Embryonic facial prominence (tissue), 1 donor: ENCODE results near the gene CFAP45.

Experiments
- DNase-seq: peaks from one replicate; pipeline ENCODE4 v3.0.0-alpha.2; 2016; ENCODE audit errors: extremely low spot score

The CFAP45 gene

GRCh38 chr1:159853417-159854115, 46.4 kb downstream of the CFAP45 start:
- no peak for DNase-seq

- DNase-seq: no peak
Observed at GRCh38 chr1:159851407-159851806, 48.6 kb downstream of the CFAP45 start.

- DNase-seq: no peak
Observed at GRCh38 chr1:159849626-159850366, 50.2 kb downstream of the CFAP45 start.

DNA sequence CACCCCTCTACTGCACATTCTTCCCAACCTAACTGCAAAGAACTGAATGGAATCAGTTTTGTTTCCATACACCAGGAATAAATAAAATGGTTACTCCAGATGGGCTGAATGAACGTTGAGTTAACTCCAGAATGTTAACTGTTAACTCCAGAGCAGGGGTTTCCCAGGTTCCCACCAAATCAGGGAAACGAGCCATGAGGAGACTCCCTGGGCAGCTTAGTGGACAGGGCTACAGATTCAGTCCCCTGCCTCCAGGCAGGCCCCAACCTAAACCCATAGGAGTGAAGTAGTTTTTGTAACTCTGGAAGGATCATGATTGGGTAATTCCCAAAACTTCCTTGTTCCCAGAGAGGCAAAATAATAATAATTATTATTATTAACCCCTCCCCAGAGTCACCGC, 51.6 kb downstream of the CFAP45 start:
- DNase-seq: no peak

DNA sequence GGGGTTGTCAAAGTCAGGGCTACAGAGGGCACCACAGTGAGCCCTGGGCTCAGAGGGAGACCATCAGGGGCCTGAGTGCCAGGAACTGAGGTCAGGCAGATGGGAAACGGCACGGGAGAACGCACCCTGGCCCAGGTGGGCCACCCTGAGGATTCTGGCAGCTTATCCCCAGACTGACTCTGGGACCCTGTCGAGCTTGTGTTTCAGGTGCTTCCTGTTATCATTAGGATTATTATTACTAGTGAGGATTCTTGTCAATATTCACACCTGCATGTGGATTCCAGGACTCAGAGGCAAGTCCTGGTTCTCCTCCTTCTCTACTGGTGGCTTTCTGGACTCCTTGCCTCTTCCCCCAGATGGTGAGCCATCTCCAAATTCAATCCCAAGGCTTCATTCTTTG, 52.7 kb downstream of the CFAP45 start:
- no peak for DNase-seq

DNA sequence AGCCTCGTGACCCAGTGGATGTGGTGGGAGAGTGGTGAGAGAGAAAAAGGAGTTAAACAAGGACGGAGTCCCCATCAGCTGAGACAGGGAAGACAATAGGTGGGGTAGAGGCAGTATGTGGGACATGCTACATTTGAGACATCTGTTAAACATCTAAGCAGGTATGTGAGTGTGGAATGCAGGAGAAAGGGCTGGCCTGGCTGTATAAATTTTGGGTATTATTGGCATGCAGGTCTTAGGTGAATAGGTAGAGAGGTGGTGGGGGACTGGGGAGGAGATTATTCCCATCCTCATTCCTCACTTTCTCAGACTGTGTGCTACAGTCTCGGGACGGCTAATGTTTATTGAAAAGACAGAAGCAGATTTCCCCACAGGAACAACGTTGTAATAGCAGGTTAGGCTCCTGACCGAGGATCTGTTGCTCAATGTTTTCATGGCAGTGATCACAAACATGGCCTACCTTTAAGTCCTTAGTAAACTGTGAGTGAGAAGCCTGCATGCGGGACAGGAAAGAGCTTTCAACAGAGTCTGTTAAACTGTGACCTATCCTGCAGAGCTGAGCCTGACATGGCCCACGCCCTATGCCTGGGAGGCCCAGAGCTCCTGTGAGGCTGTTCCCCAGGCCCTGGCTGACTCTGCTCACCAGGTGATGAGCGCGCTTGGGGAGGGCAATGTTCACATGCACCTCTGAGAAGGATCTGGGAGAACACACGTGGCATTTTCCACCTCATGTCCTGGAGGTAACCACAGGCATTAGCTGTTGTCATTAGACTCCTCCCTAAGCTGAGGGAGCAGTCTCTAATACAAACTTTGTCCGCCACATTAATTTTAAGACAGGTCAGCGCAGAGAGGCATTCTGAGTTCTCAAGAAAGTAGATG, 54.0 kb downstream of the CFAP45 start:
- DNase-seq: no peak

DNA sequence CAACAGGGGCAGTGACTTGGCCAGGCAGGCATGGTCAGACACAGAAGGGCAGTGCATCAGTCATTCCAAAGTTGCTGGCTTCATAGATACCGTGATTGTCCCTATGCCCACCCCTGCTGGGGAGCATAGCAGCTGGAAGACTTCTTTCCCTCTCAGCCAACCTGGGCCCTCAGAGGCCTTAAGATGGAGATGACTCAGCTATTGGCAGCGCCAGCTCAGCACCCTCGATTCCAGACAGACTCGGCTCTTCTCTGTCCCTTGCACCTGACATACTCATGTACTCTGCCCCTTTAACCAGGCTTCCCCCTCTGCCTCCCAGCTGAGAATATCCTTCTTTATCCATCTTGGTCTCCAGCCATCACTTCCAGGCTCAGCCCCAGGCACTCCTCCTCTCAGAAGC, 56.5 kb downstream of the CFAP45 start:
- DNase-seq: no peak

DNA sequence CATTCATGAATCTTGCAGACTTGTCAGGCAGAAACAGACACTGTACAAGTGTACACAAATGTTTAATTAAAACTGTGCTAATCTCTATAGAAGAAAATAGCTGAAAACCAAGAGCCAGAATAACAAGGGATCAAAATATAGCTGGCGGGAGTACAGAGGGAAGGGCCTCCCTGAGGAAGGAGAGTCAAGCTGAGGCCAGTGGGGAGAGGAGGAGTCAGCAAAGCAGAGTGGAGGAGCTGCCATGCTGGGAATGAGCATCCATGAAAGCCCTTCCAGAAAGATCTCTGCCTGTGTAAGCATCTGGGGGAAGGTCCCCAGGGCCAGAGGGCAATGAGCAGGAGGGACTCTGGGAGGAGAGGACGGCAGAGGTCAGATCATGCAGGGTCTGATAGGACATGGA, 58.2 kb downstream of the CFAP45 start:
- no peak for DNase-seq

DNA sequence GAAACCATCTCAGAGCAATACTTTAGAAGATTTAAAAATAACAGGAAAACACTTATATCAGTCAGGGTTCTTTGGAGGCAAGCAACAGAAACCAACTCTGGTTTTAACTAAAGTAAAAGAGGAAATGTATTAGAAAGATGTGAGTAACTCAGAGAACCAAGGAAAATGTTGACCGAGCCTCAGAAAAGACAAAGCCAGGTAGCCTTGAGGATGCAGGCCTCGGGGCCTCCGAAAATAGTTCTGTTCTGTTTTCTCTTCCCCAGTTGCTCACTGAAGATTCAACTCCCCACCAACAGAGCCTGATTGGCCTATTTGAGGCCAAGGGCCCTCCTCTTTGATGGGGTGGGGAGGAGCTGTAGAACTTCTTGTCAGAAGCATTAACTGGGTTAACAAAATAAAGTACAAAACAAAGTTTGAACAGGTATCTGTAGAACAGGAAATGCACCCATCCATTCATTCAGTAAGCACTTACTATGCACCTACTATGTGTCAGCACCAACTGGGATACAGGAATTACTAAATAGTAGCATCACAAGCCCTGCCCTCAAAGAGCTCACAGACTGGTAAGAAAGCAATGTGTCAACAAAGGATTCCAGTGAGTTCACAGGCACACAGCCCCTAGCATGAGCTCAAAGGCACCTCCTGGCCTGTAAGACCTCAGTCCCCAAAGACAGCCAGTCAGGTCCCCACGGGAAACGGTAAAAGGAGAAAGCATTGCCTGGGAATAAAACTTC, 60.7 kb downstream of the CFAP45 start:
- DNase-seq: no peak

DNA sequence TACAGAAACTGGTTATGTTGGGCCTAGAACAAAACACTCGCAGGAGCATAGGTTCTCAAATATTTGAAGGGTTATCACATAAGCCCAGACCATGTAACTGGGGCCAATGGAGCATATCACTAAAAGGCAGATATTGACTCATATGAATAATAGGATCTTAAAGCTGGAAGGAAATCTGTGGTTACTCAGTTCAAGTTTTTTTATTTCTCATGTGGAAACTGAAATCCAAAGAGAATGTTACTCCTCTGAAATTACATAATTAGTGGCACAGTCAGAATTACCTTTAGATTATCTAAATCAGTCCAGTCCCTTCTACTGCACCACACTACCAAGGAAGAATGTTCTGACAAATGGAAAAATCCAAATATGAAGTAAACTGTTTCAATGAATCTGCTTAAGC, 61.2 kb downstream of the CFAP45 start:
- no peak for DNase-seq

DNA sequence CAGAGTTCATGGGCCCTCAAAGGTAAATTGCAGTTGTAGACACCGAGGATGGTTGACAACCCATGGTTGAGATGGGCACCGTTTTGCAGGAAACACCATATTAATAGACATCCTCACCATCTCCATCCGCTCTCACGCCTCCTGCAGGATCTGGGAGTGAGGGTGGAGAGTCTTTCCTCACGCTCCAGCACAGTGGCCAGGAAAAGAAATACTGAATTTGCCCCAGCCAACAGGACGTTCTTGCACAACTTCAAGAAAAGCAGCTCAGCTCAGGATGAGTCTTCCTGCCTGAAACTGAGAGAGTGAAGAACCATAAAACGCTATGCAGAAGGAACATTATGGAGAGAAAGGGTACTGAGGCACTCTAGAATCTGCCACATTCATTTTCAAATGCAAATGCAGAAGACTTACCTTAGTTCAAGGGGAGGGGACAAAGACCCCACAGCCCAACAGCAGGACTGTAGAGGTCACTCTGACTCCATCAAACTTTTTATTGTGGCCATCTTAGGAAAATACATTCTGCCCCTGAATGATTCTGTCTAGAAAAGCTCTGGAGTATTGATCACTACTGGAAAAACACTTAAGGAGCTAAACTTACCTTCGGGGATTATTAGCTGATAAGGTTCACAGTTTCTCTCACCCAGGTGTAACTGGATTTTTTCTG, 64.0 kb downstream of the CFAP45 start:
- DNase-seq: no peak

- no peak for DNase-seq
Observed at GRCh38 chr1:159835356-159835755, 64.6 kb downstream of the CFAP45 start.

DNA sequence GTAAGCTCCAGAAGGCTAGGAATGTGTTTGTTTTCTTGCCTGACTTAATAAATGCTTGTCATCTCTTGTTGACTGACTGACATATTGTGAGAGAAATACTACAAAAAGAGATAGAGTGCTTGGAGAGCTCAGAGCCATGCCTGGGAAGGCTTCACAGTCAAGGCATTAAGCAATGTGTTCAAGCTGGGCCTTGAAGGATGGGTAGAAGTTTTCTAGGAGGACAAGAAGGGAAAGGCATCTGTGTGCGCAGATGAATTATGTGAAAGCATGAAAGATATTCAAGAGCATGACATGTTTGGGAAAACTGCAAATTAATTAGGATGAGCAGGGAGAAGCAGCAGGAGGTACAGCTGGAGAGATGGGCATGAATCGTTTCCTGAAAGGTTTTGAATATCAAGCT, 67.7 kb downstream of the CFAP45 start:
- no peak for DNase-seq

GRCh38 chr1:159831412-159832141, 68.4 kb downstream of the CFAP45 start:
- no peak for DNase-seq

DNA sequence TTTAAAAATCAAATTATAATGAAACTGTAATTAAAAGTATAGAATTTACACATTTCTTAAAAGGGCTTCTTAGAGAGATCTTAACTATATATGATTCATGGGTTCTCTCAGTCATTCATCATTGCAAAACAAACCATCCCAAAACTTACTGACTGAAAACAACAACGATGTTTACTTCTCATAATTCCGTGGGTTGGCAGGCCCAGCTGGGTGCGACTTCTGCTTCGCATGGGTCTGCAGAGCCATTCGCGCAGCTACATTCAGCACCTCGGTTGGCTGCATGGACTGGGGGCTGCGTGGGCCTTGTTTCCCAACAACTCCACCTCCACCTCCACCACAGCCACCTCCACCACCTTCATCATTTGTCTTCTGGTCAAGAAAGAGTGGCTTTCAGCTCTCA, 69.2 kb downstream of the CFAP45 start:
- no peak for DNase-seq

DNA sequence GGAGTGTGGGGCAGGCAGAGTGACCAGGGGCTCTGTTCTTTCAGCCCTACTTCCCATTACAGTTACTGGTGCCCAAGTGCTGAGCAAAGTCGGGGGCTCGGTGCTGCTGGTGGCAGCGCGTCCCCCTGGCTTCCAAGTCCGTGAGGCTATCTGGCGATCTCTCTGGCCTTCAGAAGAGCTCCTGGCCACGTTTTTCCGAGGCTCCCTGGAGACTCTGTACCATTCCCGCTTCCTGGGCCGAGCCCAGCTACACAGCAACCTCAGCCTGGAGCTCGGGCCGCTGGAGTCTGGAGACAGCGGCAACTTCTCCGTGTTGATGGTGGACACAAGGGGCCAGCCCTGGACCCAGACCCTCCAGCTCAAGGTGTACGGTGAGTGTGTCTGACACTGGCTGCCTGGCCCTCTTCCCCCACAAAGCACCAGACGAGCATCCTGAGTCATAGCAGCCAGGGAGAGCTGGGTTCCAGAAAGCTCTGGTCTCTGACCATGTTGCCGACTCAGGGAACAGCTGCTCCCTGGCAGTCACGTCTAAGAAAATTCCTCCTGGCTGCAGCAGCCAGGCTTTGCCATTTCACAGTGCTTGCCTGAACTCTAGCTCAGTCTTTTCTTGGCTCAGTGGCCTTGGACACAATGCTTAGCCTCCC, 70.0 kb downstream of the CFAP45 start:
- DNase-seq: no peak

- no peak for DNase-seq
Observed at GRCh38 chr1:159829273-159829634, 70.7 kb downstream of the CFAP45 start.

DNA sequence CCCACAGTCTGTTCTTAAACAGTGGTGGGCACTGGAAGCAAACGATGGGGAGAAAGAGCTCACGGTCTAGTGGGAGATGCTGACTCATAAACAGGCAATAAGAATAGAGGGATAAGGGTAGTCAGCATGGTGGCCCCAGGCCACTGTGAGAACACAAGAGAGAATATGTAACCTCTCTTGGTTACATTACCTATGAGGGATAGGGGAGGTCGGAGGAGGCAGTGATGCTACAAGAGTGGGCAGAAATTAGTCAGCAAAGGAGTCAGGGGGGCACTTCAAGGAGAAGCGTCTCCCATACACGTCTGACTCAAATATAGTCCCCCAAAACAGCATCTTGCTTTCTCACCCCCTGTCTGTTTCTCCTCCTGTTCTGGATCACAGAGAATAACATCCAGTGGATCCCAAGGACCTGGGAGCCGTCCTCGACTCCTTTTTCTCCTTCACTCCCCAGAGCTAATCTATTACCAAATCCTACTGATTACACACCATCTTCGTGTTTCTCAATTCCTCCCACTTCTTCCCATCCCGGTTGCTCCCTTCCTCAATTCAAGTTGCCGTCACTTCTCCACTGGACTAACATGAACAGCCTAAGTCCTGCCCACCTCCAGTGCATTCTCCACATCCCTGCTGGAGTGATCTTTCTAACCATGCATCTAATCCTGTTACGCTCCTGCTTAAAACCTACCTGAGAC, 71.2 kb downstream of the CFAP45 start:
- no peak for DNase-seq

GRCh38 chr1:159828176-159828575, 71.8 kb downstream of the CFAP45 start:
- no peak for DNase-seq

DNA sequence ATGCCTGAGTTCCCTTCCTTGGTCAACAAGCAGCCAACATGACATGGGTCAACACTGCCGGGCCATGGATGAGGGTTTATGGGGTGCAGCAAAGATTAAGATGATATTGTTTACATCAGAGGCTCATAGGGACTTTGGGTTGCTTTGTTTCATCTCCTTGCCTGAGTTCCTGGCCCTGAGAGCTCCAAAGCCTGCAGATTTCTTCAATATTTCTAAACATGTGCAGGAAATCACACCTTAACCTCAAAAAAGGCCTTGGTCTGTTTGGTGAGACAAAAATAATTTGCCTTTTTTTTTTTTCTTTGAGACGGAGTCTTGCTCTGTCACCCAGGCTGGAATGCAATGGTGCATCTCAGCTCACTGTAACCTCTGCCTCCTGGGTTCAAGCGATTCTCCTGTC, 72.4 kb downstream of the CFAP45 start:
- DNase-seq: no peak
